ENCODE data around the gene NRSN2.

- TF ChIP-seq CTCF (IDR thresholded peaks at IDR 0.05) = no peak
- no peak for TF ChIP-seq EP300 (IDR thresholded peaks at IDR 0.05)
Observed at GRCh38 chr20:312866-313265, 34.0 kb upstream of the NRSN2 start.
